ENCODE measurements around the gene FZD10. TPM values are rescaled to one million over a fixed set of nuclear protein-coding genes. Genes with fewer than 3 reads are reported as not detected.
A peak's percentile ranks its signal among the peaks of the same experiment; 100 is the strongest.

FZD10 gene
- total and polyA plus RNA-seq, 12 donors, result 0.04 to 0.24 (median 0.07) TPM; not detected in 5

DNA sequence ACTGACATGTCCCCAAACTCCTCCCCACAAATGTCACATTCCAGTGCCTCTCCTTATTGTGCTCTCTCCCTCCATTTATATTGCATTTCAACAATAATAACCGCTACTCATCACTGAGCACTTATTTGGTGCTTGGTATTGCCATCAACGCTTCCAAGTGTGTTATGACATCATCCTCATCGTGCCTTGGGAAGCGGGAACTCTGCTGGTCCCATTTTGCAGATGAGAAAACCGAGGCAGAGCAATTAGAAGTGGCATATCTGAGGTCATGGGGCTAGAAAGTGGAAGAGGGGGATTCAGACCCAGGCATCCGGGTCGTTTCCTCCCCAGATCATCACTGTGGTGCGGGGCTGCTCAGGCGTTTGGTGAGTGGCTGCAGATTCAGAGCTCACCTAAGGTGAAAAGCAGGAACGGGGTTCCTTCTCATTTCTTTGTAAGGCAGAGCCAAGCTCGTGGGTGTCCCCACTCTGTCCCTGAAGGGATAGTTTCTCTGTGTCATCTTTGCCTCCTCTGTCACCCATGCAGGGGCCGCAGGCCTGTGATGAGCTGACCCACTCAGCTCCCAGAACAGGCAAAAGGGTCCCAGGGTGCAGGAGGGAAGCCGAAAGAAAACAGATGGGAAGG, 5.5 kb upstream of the FZD10 start:
- intact Hi-C loops (cut with DNase I), result no loop called here
- TF ChIP-seq, protein P1, sequence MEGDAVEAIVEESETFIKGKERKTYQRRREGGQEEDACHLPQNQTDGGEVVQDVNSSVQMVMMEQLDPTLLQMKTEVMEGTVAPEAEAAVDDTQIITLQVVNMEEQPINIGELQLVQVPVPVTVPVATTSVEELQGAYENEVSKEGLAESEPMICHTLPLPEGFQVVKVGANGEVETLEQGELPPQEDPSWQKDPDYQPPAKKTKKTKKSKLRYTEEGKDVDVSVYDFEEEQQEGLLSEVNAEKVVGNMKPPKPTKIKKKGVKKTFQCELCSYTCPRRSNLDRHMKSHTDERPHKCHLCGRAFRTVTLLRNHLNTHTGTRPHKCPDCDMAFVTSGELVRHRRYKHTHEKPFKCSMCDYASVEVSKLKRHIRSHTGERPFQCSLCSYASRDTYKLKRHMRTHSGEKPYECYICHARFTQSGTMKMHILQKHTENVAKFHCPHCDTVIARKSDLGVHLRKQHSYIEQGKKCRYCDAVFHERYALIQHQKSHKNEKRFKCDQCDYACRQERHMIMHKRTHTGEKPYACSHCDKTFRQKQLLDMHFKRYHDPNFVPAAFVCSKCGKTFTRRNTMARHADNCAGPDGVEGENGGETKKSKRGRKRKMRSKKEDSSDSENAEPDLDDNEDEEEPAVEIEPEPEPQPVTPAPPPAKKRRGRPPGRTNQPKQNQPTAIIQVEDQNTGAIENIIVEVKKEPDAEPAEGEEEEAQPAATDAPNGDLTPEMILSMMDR (IDR thresholded peaks at IDR 0.05), result no peak
- ATAC-seq, result no peak
- DNase-seq, result no peak
- no peaks in the 10 kb centered on the region for H3K36me3 ChIP-seq
- H3K4me1 ChIP-seq, result peaks cover 0 to 16% (median 12%) of the 10 kb centered on the region in 9 donors
- peaks cover 17 to 79% (median 71%) of the 10 kb centered on the region in 7 donors for H3K27me3 ChIP-seq
- no peak overlapping the region for H3K27ac ChIP-seq
- WGBS, 2 donors, result 58 to 62% methylated on average over 13 of the region's 13 CpGs
- no peak overlapping the region for H3K4me3 ChIP-seq
- H3K9me3 ChIP-seq, result no peaks in the 10 kb centered on the region

DNA sequence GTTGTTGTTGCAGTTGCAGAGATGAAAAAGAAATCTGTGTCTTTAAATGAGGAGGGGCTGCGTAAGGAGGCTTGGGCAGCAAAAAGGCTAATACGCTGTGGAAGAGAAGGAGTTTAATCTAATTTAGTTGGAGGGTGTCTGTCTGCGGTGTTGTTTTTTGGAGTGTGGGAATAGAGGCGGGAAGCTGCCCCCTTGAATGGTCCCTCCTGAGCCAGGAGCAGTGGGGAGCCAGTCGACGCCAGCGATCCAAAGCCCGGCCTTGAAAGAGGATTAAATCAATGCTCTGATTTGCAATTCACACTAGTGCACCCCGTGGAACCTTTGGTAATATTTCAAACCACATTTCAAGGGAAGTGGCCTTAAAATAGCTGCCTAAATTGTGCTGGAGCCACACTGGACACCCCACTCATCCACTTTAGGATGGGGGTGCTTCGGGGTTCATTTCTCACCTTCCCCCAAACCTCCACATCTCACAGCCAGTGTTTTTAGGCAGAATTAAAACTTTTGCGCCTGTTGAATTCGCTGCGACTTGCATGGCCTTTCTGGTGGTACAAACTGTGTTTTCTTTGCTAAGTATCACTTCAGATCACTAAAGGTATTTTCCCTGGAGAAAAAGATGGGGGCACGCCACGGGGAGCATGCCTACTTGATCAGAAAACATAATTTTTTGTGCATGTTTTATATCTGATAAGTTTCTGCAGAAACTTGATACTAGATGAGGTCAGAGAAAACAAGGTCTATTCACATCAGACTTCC, 4.1 kb upstream of the FZD10 start:
- 16 to 21% methylated on average over 15 of the region's 15 CpGs for WGBS, 2 donors

DNA sequence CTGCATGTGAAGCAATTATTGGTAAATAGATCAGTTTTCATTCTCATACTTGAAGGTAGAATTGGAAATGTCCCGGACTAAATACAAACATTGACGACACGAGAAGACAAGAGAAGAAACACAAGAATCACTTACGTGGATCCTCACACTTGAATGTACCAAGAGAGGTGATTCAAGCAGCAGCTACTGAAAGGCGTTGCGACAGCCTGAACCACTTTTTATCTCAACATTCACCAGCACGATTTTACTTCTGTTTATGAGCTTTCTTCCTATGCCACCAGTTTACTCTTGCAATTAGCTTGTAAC, 3.6 kb upstream of the FZD10 start:
- intact Hi-C loops (cut with DNase I), result no loop called here
- TF ChIP-seq, protein P1 (IDR thresholded peaks at IDR 0.05), result no peak
- H3K4me1 ChIP-seq, result peaks cover 0 to 27% (median 14%) of the 10 kb centered on the region in 9 donors
- no peaks in the 10 kb centered on the region for H3K36me3 ChIP-seq
- 22 to 32% methylated on average over 7 of the region's 7 CpGs for WGBS, 2 donors
- no peak for ATAC-seq
- H3K4me3 ChIP-seq, result no peak overlapping the region
- H3K9me3 ChIP-seq, result no peaks in the 10 kb centered on the region
- DNase-seq, result no peak
- no peak overlapping the region for H3K27ac ChIP-seq
- peaks cover 34 to 97% (median 88%) of the 10 kb centered on the region in 7 donors for H3K27me3 ChIP-seq

More for the DNA sequence above, 4.1 kb upstream of the FZD10 start:
- DNase-seq (no peak), ATAC-seq (no peak)
- no peak overlapping the region for H3K4me3 ChIP-seq
- H3K27ac ChIP-seq, result no peak overlapping the region
- no peaks in the 10 kb centered on the region for H3K36me3 ChIP-seq
- H3K27me3 ChIP-seq, result peaks cover 29 to 92% (median 83%) of the 10 kb centered on the region in 7 donors
- intact Hi-C loops (cut with DNase I), result no loop called here
- peaks cover 0 to 23% (median 14%) of the 10 kb centered on the region in 9 donors for H3K4me1 ChIP-seq
- TF ChIP-seq, protein P1 (IDR thresholded peaks at IDR 0.05), result no peak
- no peaks in the 10 kb centered on the region for H3K9me3 ChIP-seq

DNA sequence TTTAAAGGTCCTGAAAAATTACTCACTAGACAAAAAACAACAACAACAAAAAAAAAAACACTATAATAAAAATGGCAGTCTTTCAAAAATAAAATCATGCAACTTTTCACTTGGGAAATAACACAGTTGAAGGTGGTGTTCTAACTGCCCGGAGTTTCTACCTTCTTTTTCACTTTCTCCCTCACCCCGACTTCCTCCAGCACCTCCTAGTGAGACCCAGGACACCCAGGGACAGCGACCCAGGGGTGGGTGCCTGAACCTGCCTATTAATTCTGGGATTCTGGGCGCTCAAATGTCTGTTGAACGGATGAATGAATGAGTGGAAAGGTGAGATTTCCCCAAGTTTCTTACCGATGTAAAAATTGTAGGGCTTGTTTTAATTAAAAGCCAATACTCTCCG, 2.0 kb upstream of the FZD10 start:
- Histone ChIP-seq H3K4me3 (peak overlapping the region in 2 of 10 donors; percentile 49 to 55), H3K36me3 (no peaks in the 10 kb centered on the region), H3K4me1 (peaks cover 0 to 27% (median 14%) of the 10 kb centered on the region in 9 donors), H3K27ac (peak overlapping the region in 1 of 10 donors; percentile 47), H3K9me3 (no peaks in the 10 kb centered on the region), H3K27me3 (peaks cover 36 to 99% (median 91%) of the 10 kb centered on the region in 7 donors)
- TF ChIP-seq, protein P1 (IDR thresholded peaks at IDR 0.05), result no peak
- intact Hi-C loops (cut with DNase I), result no loop called here
- 7 to 12% methylated on average over 7 of the region's 7 CpGs for WGBS, 2 donors
- no peak for DNase-seq
- no peak for ATAC-seq

Measured in heart right ventricle (tissue), 16 donors.